ENCODE data around the gene CSNK1E.

Gene CSNK1E

GRCh38 chr22:38249803-38250642 lies 67.2 kb downstream of the CSNK1E start:
- DNase-seq (ENCODE audit: low read depth, low spot score) = no peak

- no peak for DNase-seq (ENCODE audit: low read depth, low spot score)
Measured at GRCh38 chr22:38249301-38249700, 67.9 kb downstream of the CSNK1E start.

GRCh38 chr22:38248280-38248679 lies 69.0 kb downstream of the CSNK1E start:
- DNase-seq (ENCODE audit: low read depth, low spot score) = no peak

- no peak for DNase-seq (ENCODE audit: low read depth, low spot score)
Measured at GRCh38 chr22:38247713-38248112, 69.5 kb downstream of the CSNK1E start.

GRCh38 chr22:38246692-38247091 lies 70.5 kb downstream of the CSNK1E start:
- DNase-seq (ENCODE audit: low read depth, low spot score) = no peak

GRCh38 chr22:38246046-38246658 lies 71.1 kb downstream of the CSNK1E start:
- no peak for DNase-seq (ENCODE audit: low read depth, low spot score)

- no peak for DNase-seq (ENCODE audit: low read depth, low spot score)
Measured at GRCh38 chr22:38244106-38244505, 73.1 kb downstream of the CSNK1E start.

- no peak for DNase-seq (ENCODE audit: low read depth, low spot score)
Measured at GRCh38 chr22:38243007-38243765, 74.0 kb downstream of the CSNK1E start.

GRCh38 chr22:38240734-38241252 lies 76.4 kb downstream of the CSNK1E start:
- DNase-seq (ENCODE audit: low read depth, low spot score) = no peak

All from activated CD4-positive, CD25-positive, alpha-beta regulatory T cell treated with anti-CD3 and anti-CD28 coated beads, Interleukin-2, amount 50 U/mL, for 16 hours (primary cell).